Endothelial cell of umbilical vein (primary cell): Measurements from ENCODE around the gene FIBCD1. TPM values are rescaled to one million over a fixed set of nuclear protein-coding genes. Genes with fewer than 3 reads are reported as not detected.

ENCODE experiments used
- BruUV-seq: library from RNA; stranded (reverse); fragments of 400-500 nt; replicated peaks from 2 replicates; lab custom pipeline; 2021; lab: Mats Ljungman, UMichigan
- CTCF ChIA-PET: fragments of 300-600, 350-600 bp; sonication (Branson Sonifier 250); formaldehyde crosslinking; loops from one replicate; lab custom pipeline; 2021; ENCODE audit warnings: antibody characterized with exemption, inconsistent platforms; lab: Charles Lee
- POLR2A ChIA-PET: fragments of 300-600, 350-600 bp; sonication (Branson Sonifier 250); formaldehyde crosslinking; loops from one replicate; lab custom pipeline; 2021; ENCODE audit warnings: antibody characterized with exemption, inconsistent platforms; lab: Charles Lee
- DNase-seq: peaks from one replicate; pipeline ENCODE4 v3.0.0-alpha.2; 2011; ENCODE audit warnings: low read depth, low spot score
- FAIRE-seq: peaks from 2 replicates; lab custom pipeline; 2011; peaks lifted over from hg19 to GRCh38; lab: Jason Lieb, UNC
- H2AFZ ChIP-seq: 2 replicates; pipeline ENCODE4 v1.6.0; 2012; ENCODE audit warnings: low read depth, low read length, control low read depth, inconsistent platforms
- H3K27ac ChIP-seq: 2 replicates; pipeline ENCODE4 v1.5.1; 2011; ENCODE audit warnings: low read depth, mild to moderate bottlenecking, control low read depth, low read length, moderate library complexity; ENCODE audit not compliant: insufficient read depth
- H3K27me3 ChIP-seq, 2 experiments: 2 replicates each; pipeline versions ENCODE4 v1.6.0 to v1.6.1; 2011; ENCODE audit warnings: low read length in 2 of 2, mixed read lengths in 1 of 2; ENCODE audit not compliant: control insufficient read depth in 2 of 2, insufficient read depth in 2 of 2
- H3K36me3 ChIP-seq, 2 experiments: 2 replicates in 1 of 2; 3 replicates in 1 of 2; pipeline ENCODE4 v1.5.1; 2011; ENCODE audit warnings: low read length in 2 of 2, mild to moderate bottlenecking in 1 of 2, moderate library complexity in 1 of 2; ENCODE audit not compliant: control insufficient read depth in 2 of 2, insufficient read depth in 2 of 2; ENCODE audit errors: extremely low read depth in 1 of 2
- H3K4me1 ChIP-seq: 3 replicates; pipeline ENCODE4 v1.5.1; 2011; ENCODE audit warnings: mild to moderate bottlenecking, low read length; ENCODE audit not compliant: control insufficient read depth, insufficient read depth; ENCODE audit errors: extremely low read depth
- H3K4me2 ChIP-seq: 2 replicates; pipeline ENCODE4 v1.6.1; 2011; ENCODE audit warnings: low read length, control low read depth, mixed read lengths; ENCODE audit not compliant: insufficient read depth
- H3K4me3 ChIP-seq, 3 experiments: fragments of 200-600 bp in 1 of 3; sonication (generic), shearing (Covaris generic) in 1 of 3; replicated peaks in 1 of 3; 2 replicates each; pipeline ENCODE4 v1.5.1; 2011 to 2016; ENCODE audit warnings: control low read depth in 3 of 3, low read length in 3 of 3, mild to moderate bottlenecking in 2 of 3, inconsistent platforms in 1 of 3, low read depth in 1 of 3, moderate library complexity in 1 of 3; ENCODE audit not compliant: insufficient read depth in 1 of 3
- H3K79me2 ChIP-seq: 2 replicates; pipeline ENCODE4 v1.6.0; 2012; ENCODE audit warnings: low read length, inconsistent platforms; ENCODE audit not compliant: control insufficient read depth, insufficient read depth
- H3K9ac ChIP-seq: replicated peaks from 2 replicates; pipeline ENCODE3; 2011; ENCODE audit warnings: low read length, control low read depth; ENCODE audit not compliant: insufficient read depth; ENCODE audit errors: extremely low read depth
- H3K9me1 ChIP-seq: replicated peaks from 3 replicates; pipeline ENCODE4 v1.6.0; 2011; ENCODE audit warnings: mild to moderate bottlenecking, low read length; ENCODE audit not compliant: control insufficient read depth, insufficient read depth; ENCODE audit errors: extremely low read depth
- H3K9me3 ChIP-seq: replicated peaks from 2 replicates; pipeline ENCODE4 v1.5.1; 2012; ENCODE audit warnings: low read length, inconsistent platforms; ENCODE audit not compliant: control insufficient read depth, insufficient read depth
- H4K20me1 ChIP-seq: replicated peaks from 2 replicates; pipeline ENCODE3; 2011; ENCODE audit warnings: mild to moderate bottlenecking, low read length; ENCODE audit not compliant: control insufficient read depth, insufficient read depth; ENCODE audit errors: extremely low read depth
- EZH2 ChIP-seq: IDR thresholded peaks from 2 replicates; pipeline ENCODE4 v1.6.1; 2012; ENCODE audit warnings: borderline replicate concordance, low read depth, mild to moderate bottlenecking, moderate library complexity, low read length, inconsistent platforms; ENCODE audit not compliant: severe bottlenecking
- FOS ChIP-seq: IDR thresholded peaks from 2 replicates; pipeline ENCODE4 v1.6.1; 2011; ENCODE audit warnings: mild to moderate bottlenecking, low read length, moderate library complexity, borderline replicate concordance; ENCODE audit not compliant: insufficient read depth
- GATA2 ChIP-seq: IDR thresholded peaks from 2 replicates; pipeline ENCODE4 v1.7.0; 2011; ENCODE audit warnings: low read depth, mild to moderate bottlenecking, moderate library complexity, mixed read lengths, low read length; ENCODE audit not compliant: insufficient read length, insufficient read depth
- JUN ChIP-seq: IDR thresholded peaks from 2 replicates; pipeline ENCODE4 v1.6.1; 2011; ENCODE audit warnings: borderline replicate concordance, low read depth; ENCODE audit not compliant: insufficient read length, insufficient read depth
- MAX ChIP-seq: IDR thresholded peaks from 2 replicates; pipeline ENCODE4 v1.6.1; 2011; ENCODE audit not compliant: insufficient read depth, insufficient read length
- MYC ChIP-seq: IDR thresholded peaks from one replicate; pipeline ENCODE4 v1.6.1; 2011; ENCODE audit warnings: mild to moderate bottlenecking, low read depth, low read length
- POLR2A ChIP-seq: IDR thresholded peaks from 2 replicates; pipeline ENCODE4 v1.6.1; 2012; ENCODE audit warnings: low read depth, mild to moderate bottlenecking, control low read depth, low read length
- POLR2AphosphoS5 ChIP-seq: IDR thresholded peaks from 2 replicates; pipeline ENCODE4 v1.6.1; 2012; ENCODE audit warnings: low read depth, mild to moderate bottlenecking, control low read depth, low read length, moderate library complexity; ENCODE audit not compliant: insufficient read depth
- dilution Hi-C: fragments of 300-500 bp; cut with MboI; formaldehyde crosslinking; loops from one replicate; pipeline ENCODE4 v1.15.0; 2019; ENCODE audit warnings: low sequenced_read_pairs; ENCODE audit not compliant: extremely low pct_ligation_motif_present
- intact Hi-C: fragments of 100-400 bp; cut with micrococcal nuclease; formaldehyde crosslinking; loops from one replicate; pipeline ENCODE4 v1.10.0; 2022
- polyA plus RNA-seq, 4 experiments: library from polyadenylated mRNA; depleted of rRNA in 3 of 4; stranded (reverse) in 3 of 4; unstranded in 1 of 4; fragments of >200 nt; gene quantifications; 2 replicates each; pipeline versions ENCODE4 v1.2.1 to v1.2.3, GENCODE V29; 2011 to 2012; ENCODE audit warnings: missing spikeins in 1 of 4
- total RNA-seq: library from RNA; stranded (reverse); gene quantifications from 2 replicates; pipeline ENCODE4 v1.2.3, GENCODE V29; 2021
- TF ChIP-seq, protein P1 (sequence below), 2 donors: IDR thresholded peaks; 1 replicate in 1 of 2; 2 replicates in 1 of 2; pipeline ENCODE4 v1.5.1; 2011; ENCODE audit warnings: low read length in 2 of 2, mild to moderate bottlenecking in 2 of 2, moderate library complexity in 2 of 2, control low read depth in 1 of 2, inconsistent platforms in 1 of 2, low read depth in 1 of 2; ENCODE audit not compliant: insufficient read depth in 1 of 2; ENCODE audit errors: extremely low read depth in 1 of 2

Gene FIBCD1
- total and polyA plus RNA-seq, 2 donors (not counting 3 experiments of a cell fraction or from before 2014, with no cell fraction given) = 0.14 TPM; not detected in 1

GRCh38 chr9:130940693-130941576 lies 1.9 kb upstream of the FIBCD1 start:
- no peaks in the 10 kb centered on the region for H3K9me1 ChIP-seq
- H3K9me3 ChIP-seq = no peaks in the 10 kb centered on the region
- POLR2A ChIA-PET = no interaction called here
- peaks cover 21 to 35% of the 10 kb centered on the region in 2 experiments for H3K27me3 ChIP-seq
- no peaks in the 10 kb centered on the region for H3K36me3 ChIP-seq
- intact Hi-C loops = loop anchor here (1.0 to 2.0 kb wide), 4 partner anchors 46 to 234 kb away; no protein-coding TSS in a partner anchor
- H3K4me1 ChIP-seq = peaks cover 3% of the 10 kb centered on the region
- CTCF ChIA-PET = no interaction called here
- H2AFZ ChIP-seq = no peak overlapping the region
- no peak for TF ChIP-seq JUN
- no peak for TF ChIP-seq FOS
- TF ChIP-seq POLR2AphosphoS5 = no peak
- no peak for TF ChIP-seq MAX
- TF ChIP-seq MYC = no peak
- no peak for TF ChIP-seq POLR2A
- no peak for TF ChIP-seq GATA2
- TF ChIP-seq, protein P1, sequence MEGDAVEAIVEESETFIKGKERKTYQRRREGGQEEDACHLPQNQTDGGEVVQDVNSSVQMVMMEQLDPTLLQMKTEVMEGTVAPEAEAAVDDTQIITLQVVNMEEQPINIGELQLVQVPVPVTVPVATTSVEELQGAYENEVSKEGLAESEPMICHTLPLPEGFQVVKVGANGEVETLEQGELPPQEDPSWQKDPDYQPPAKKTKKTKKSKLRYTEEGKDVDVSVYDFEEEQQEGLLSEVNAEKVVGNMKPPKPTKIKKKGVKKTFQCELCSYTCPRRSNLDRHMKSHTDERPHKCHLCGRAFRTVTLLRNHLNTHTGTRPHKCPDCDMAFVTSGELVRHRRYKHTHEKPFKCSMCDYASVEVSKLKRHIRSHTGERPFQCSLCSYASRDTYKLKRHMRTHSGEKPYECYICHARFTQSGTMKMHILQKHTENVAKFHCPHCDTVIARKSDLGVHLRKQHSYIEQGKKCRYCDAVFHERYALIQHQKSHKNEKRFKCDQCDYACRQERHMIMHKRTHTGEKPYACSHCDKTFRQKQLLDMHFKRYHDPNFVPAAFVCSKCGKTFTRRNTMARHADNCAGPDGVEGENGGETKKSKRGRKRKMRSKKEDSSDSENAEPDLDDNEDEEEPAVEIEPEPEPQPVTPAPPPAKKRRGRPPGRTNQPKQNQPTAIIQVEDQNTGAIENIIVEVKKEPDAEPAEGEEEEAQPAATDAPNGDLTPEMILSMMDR (IDR thresholded peaks at IDR 0.05; ENCODE audit: extremely low read depth in 1 of 2, insufficient read depth in 1 of 2, low read depth in 1 of 2, low read length in 2 of 2) = peak; percentile 64 to 89
- TF ChIP-seq EZH2 = peak; percentile 41
- FAIRE-seq (no peak), DNase-seq (peak; percentile 44)
- no peak overlapping the region for H3K4me3 ChIP-seq
- dilution Hi-C loops = no loop called here
- no peak overlapping the region for H3K4me2 ChIP-seq
- no peaks in the 10 kb centered on the region for H4K20me1 ChIP-seq
- BruUV-seq = no TSS peak
- H3K9ac ChIP-seq = no peak overlapping the region
- no peaks in the 10 kb centered on the region for H3K79me2 ChIP-seq
- H3K27ac ChIP-seq = no peak overlapping the region
